B cell (primary cell): ENCODE data around the gene ACOT6. TPM values are rescaled to one million over a fixed set of nuclear protein-coding genes. Genes with fewer than 3 reads are reported as not detected.

Source experiments
- ATAC-seq: fragments of 200-7000 bp; cut with Tn5 transposase; one replicate; pipeline ENCODE4 v1.10.0; 2021; ENCODE audit warnings: low read depth, mild to moderate bottlenecking, moderate number of reproducible peaks, moderate library complexity
- CTCF ChIA-PET: fragments of 350-600 bp; sonication (Branson Sonifier 250); formaldehyde crosslinking; loops from one replicate; lab custom pipeline; 2021; ENCODE audit warnings: antibody characterized with exemption, inconsistent platforms; lab: Charles Lee
- POLR2A ChIA-PET: fragments of 350-600 bp; sonication (Branson Sonifier 250); formaldehyde crosslinking; loops from one replicate; lab custom pipeline; 2021; ENCODE audit warnings: antibody characterized with exemption; lab: Charles Lee
- DNase-seq: peaks from one replicate; pipeline ENCODE4 v3.0.0; 2013
- H2AFZ ChIP-seq: 2 replicates; pipeline ENCODE4 v1.6.1; 2012; ENCODE audit warnings: mild to moderate bottlenecking, low read depth, low read length; ENCODE audit not compliant: insufficient read depth, poor library complexity, severe bottlenecking
- H3K27ac ChIP-seq, 2 donors: 1 replicate in 1 of 2; 2 replicates in 1 of 2; pipeline ENCODE4 v1.5.1; 2012 to 2013; ENCODE audit warnings: low read length in 2 of 2, mild to moderate bottlenecking in 2 of 2, moderate library complexity in 1 of 2
- H3K27me3 ChIP-seq, 4 experiments: fragments of 200-600 bp in 1 of 4; sonication (generic) in 1 of 4; replicated peaks in 1 of 4; 1 replicate in 2 of 4; 2 replicates in 2 of 4; pipeline versions ENCODE4 v1.6.1 to v1.7.0; 2013 to 2016; ENCODE audit warnings: low read length in 3 of 4, mild to moderate bottlenecking in 2 of 4, mixed read lengths in 1 of 4, moderate library complexity in 1 of 4; ENCODE audit not compliant: insufficient read depth in 4 of 4, control insufficient read depth in 3 of 4; ENCODE audit errors: control extremely low read depth in 1 of 4
- H3K36me3 ChIP-seq, 2 experiments: replicated peaks in 1 of 2; 1 replicate in 1 of 2; 2 replicates in 1 of 2; pipeline versions ENCODE4 v1.6.1 to v1.7.1; 2013; ENCODE audit warnings: low read length in 1 of 2; ENCODE audit not compliant: insufficient read depth in 2 of 2, control insufficient read depth in 1 of 2; ENCODE audit errors: control extremely low read depth in 1 of 2, extremely low read depth in 1 of 2
- H3K4me1 ChIP-seq, 2 donors: fragments of 200-600 bp in 1 of 2; sonication (generic) in 1 of 2; 1 replicate in 1 of 2; 2 replicates in 1 of 2; pipeline versions ENCODE4 v1.5.1 to v1.6.1; 2013 to 2017; ENCODE audit warnings: low read length in 2 of 2; ENCODE audit not compliant: control insufficient read depth in 2 of 2, insufficient read depth in 2 of 2
- H3K4me2 ChIP-seq: replicated peaks from 2 replicates; pipeline ENCODE3; 2012; ENCODE audit warnings: mild to moderate bottlenecking, low read depth, low read length; ENCODE audit not compliant: poor library complexity, severe bottlenecking
- H3K4me3 ChIP-seq, 5 experiments: fragments of 200-600 bp in 1 of 5; sonication (generic) in 1 of 5; 1 replicate in 3 of 5; 2 replicates in 2 of 5; pipeline versions ENCODE4 v1.5.1 to v1.7.0; 2011 to 2016; ENCODE audit warnings: low read length in 4 of 5, mild to moderate bottlenecking in 4 of 5, low read depth in 2 of 5, control low read depth in 1 of 5, moderate library complexity in 1 of 5; ENCODE audit not compliant: insufficient read depth in 1 of 5; ENCODE audit errors: control extremely low read depth in 1 of 5, extremely low read depth in 1 of 5
- H3K79me2 ChIP-seq: fragments of 200-600 bp; sonication (generic); one replicate; pipeline ENCODE4 v1.6.0; 2016; ENCODE audit warnings: low read length; ENCODE audit not compliant: control insufficient read depth, insufficient read depth
- H3K9ac ChIP-seq: fragments of 200-600 bp; sonication (generic); 2 replicates; pipeline ENCODE4 v1.6.1; 2017; ENCODE audit warnings: mild to moderate bottlenecking, low read length, moderate library complexity
- H3K9me3 ChIP-seq, 3 donors: one replicate each; pipeline versions ENCODE4 v1.6.1 to v1.7.1; 2013; ENCODE audit warnings: low read length in 2 of 3; ENCODE audit not compliant: control insufficient read depth in 2 of 3, insufficient read depth in 1 of 3; ENCODE audit errors: control extremely low read depth in 1 of 3
- H4K20me1 ChIP-seq: 2 replicates; pipeline ENCODE4 v1.6.0; 2012; ENCODE audit warnings: mild to moderate bottlenecking, low read length; ENCODE audit not compliant: insufficient read depth, control insufficient read depth, poor library complexity, severe bottlenecking
- H3K27ac Mint-ChIP-seq: one replicate; pipeline ENCODE4 v1.8.0; 2021; ENCODE audit warnings: mixed read lengths
- H3K27me3 Mint-ChIP-seq: one replicate; pipeline ENCODE4 v1.8.0; 2021; ENCODE audit warnings: mixed read lengths
- H3K4me1 Mint-ChIP-seq: one replicate; pipeline ENCODE4 v1.8.0; 2021; ENCODE audit warnings: mixed read lengths
- H3K4me3 Mint-ChIP-seq: one replicate; pipeline ENCODE4 v1.8.0; 2021; ENCODE audit warnings: mixed read lengths
- H3K9me3 Mint-ChIP-seq: one replicate; pipeline ENCODE4 v1.8.0; 2022; ENCODE audit warnings: mixed read lengths; ENCODE audit not compliant: insufficient read depth
- EZH2 ChIP-seq: IDR thresholded peaks from 2 replicates; pipeline ENCODE4 v1.6.1; 2012; ENCODE audit warnings: borderline replicate concordance, low read depth, mild to moderate bottlenecking, moderate library complexity, low read length; ENCODE audit not compliant: insufficient read depth, poor library complexity, severe bottlenecking
- WGBS: methylation state at CpG from one replicate; pipeline ENCODE4 v1.1.5; 2013; ENCODE audit warnings: missing lambda C conversion rate; ENCODE audit not compliant: insufficient coverage; 5-methylcytosine and 5-hydroxymethylcytosine counted together
- intact Hi-C: fragments of 100-400 bp; cut with micrococcal nuclease; formaldehyde crosslinking; loops from one replicate; pipeline ENCODE4 v1.10.0; 2022
- polyA plus RNA-seq: library from polyadenylated mRNA; depleted of rRNA; stranded (reverse); fragments of >200 nt; gene quantifications from 2 replicates; pipeline ENCODE4 v1.2.3, GENCODE V29; 2012
- total RNA-seq, 2 donors: library from RNA; stranded (reverse); fragments of 120-200 nt in 1 of 2; gene quantifications; 1 replicate in 1 of 2; 2 replicates in 1 of 2; pipeline versions ENCODE4 v1.2.3 to v1.2.4, GENCODE V29; 2013 to 2022
- TF ChIP-seq, protein P1 (sequence below): fragments of 200-600 bp; IDR thresholded peaks from one replicate; pipeline ENCODE4 v1.8.0; 2022; ENCODE audit warnings: antibody characterized with exemption, mild to moderate bottlenecking

The ACOT6 gene
- total and polyA plus RNA-seq, 2 donors (not counting 1 experiment from before 2014, with no cell fraction given), result not detected

GRCh38 chr14:73633116-73634010, 21.0 kb downstream of the ACOT6 start:
- peak; percentile 86 for ATAC-seq
- no peaks in the 10 kb centered on the region for H3K9me3 ChIP-seq
- CTCF ChIA-PET, result interaction anchor here (0.5 to 5.2 kb wide), 23 partner anchors 8 to 360 kb away, joined by 3 to 105 read pairs (median 3); partner anchors contain the start of genes ACOT2, ACOT6 and DNAL1
- H3K9ac ChIP-seq, result peak overlapping the region; percentile 74
- H3K27ac ChIP-seq, result no peak overlapping the region
- peak; percentile 79 for DNase-seq
- Mint-ChIP-seq H3K4me3 (peak overlapping the region; percentile 85), H3K4me1 (peaks cover 5% of the 10 kb centered on the region), H3K27me3 (peaks cover 24% of the 10 kb centered on the region), H3K27ac (no peak overlapping the region), H3K9me3 (no peaks in the 10 kb centered on the region)
- no peaks in the 10 kb centered on the region for H3K36me3 ChIP-seq
- H4K20me1 ChIP-seq, result no peaks in the 10 kb centered on the region
- H3K4me2 ChIP-seq, result peak overlapping the region; percentile 92
- peak overlapping the region; percentile 0 to 72 (median 65) for H3K4me3 ChIP-seq
- no peaks in the 10 kb centered on the region for H3K79me2 ChIP-seq
- intact Hi-C loops, result loop anchor here (1.0 to 5.0 kb wide), 5 partner anchors 11 to 194 kb away; partner anchors contain the start of genes DNAL1 and RIOX1
- peak overlapping the region; percentile 92 for H2AFZ ChIP-seq
- POLR2A ChIA-PET, result no interaction called here
- peaks cover 14 to 15% of the 10 kb centered on the region in 2 donors for H3K4me1 ChIP-seq
- TF ChIP-seq EZH2, result no peak
- TF ChIP-seq, protein P1, sequence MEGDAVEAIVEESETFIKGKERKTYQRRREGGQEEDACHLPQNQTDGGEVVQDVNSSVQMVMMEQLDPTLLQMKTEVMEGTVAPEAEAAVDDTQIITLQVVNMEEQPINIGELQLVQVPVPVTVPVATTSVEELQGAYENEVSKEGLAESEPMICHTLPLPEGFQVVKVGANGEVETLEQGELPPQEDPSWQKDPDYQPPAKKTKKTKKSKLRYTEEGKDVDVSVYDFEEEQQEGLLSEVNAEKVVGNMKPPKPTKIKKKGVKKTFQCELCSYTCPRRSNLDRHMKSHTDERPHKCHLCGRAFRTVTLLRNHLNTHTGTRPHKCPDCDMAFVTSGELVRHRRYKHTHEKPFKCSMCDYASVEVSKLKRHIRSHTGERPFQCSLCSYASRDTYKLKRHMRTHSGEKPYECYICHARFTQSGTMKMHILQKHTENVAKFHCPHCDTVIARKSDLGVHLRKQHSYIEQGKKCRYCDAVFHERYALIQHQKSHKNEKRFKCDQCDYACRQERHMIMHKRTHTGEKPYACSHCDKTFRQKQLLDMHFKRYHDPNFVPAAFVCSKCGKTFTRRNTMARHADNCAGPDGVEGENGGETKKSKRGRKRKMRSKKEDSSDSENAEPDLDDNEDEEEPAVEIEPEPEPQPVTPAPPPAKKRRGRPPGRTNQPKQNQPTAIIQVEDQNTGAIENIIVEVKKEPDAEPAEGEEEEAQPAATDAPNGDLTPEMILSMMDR, result peak; percentile 80
- H3K27me3 ChIP-seq, result peaks cover 0 to 15% (median 3%) of the 10 kb centered on the region in 4 experiments
- 8% methylated on average over 42 of the region's 44 CpGs for WGBS
